Endothelial cell of umbilical vein (primary cell): ENCODE measurements around the gene SPPL3. TPM values are rescaled to one million over a fixed set of nuclear protein-coding genes. Genes with fewer than 3 reads are reported as not detected.

ENCODE experiments used
- BruUV-seq: library from RNA; stranded (reverse); fragments of 400-500 nt; replicated peaks from 2 replicates; lab custom pipeline; 2021; lab: Mats Ljungman, UMichigan
- CTCF ChIA-PET: fragments of 300-600, 350-600 bp; sonication (Branson Sonifier 250); formaldehyde crosslinking; loops from one replicate; lab custom pipeline; 2021; ENCODE audit warnings: antibody characterized with exemption, inconsistent platforms; lab: Charles Lee
- POLR2A ChIA-PET: fragments of 300-600, 350-600 bp; sonication (Branson Sonifier 250); formaldehyde crosslinking; loops from one replicate; lab custom pipeline; 2021; ENCODE audit warnings: antibody characterized with exemption, inconsistent platforms; lab: Charles Lee
- DNase-seq: peaks from one replicate; pipeline ENCODE4 v3.0.0-alpha.2; 2011; ENCODE audit warnings: low read depth, low spot score
- FAIRE-seq: peaks from 2 replicates; lab custom pipeline; 2011; peaks lifted over from hg19 to GRCh38; lab: Jason Lieb, UNC
- H2AFZ ChIP-seq: 2 replicates; pipeline ENCODE4 v1.6.0; 2012; ENCODE audit warnings: low read depth, low read length, control low read depth, inconsistent platforms
- H3K27ac ChIP-seq: 2 replicates; pipeline ENCODE4 v1.5.1; 2011; ENCODE audit warnings: low read depth, mild to moderate bottlenecking, control low read depth, low read length, moderate library complexity; ENCODE audit not compliant: insufficient read depth
- H3K27me3 ChIP-seq, 2 experiments: 2 replicates each; pipeline versions ENCODE4 v1.6.0 to v1.6.1; 2011; ENCODE audit warnings: low read length in 2 of 2, mixed read lengths in 1 of 2; ENCODE audit not compliant: control insufficient read depth in 2 of 2, insufficient read depth in 2 of 2
- H3K36me3 ChIP-seq, 2 experiments: 2 replicates in 1 of 2; 3 replicates in 1 of 2; pipeline ENCODE4 v1.5.1; 2011; ENCODE audit warnings: low read length in 2 of 2, mild to moderate bottlenecking in 1 of 2, moderate library complexity in 1 of 2; ENCODE audit not compliant: control insufficient read depth in 2 of 2, insufficient read depth in 2 of 2; ENCODE audit errors: extremely low read depth in 1 of 2
- H3K4me1 ChIP-seq: 3 replicates; pipeline ENCODE4 v1.5.1; 2011; ENCODE audit warnings: mild to moderate bottlenecking, low read length; ENCODE audit not compliant: control insufficient read depth, insufficient read depth; ENCODE audit errors: extremely low read depth
- H3K4me2 ChIP-seq: 2 replicates; pipeline ENCODE4 v1.6.1; 2011; ENCODE audit warnings: low read length, control low read depth, mixed read lengths; ENCODE audit not compliant: insufficient read depth
- H3K4me3 ChIP-seq, 3 experiments: fragments of 200-600 bp in 1 of 3; sonication (generic), shearing (Covaris generic) in 1 of 3; replicated peaks in 1 of 3; 2 replicates each; pipeline ENCODE4 v1.5.1; 2011 to 2016; ENCODE audit warnings: control low read depth in 3 of 3, low read length in 3 of 3, mild to moderate bottlenecking in 2 of 3, inconsistent platforms in 1 of 3, low read depth in 1 of 3, moderate library complexity in 1 of 3; ENCODE audit not compliant: insufficient read depth in 1 of 3
- H3K79me2 ChIP-seq: 2 replicates; pipeline ENCODE4 v1.6.0; 2012; ENCODE audit warnings: low read length, inconsistent platforms; ENCODE audit not compliant: control insufficient read depth, insufficient read depth
- H3K9ac ChIP-seq: replicated peaks from 2 replicates; pipeline ENCODE3; 2011; ENCODE audit warnings: low read length, control low read depth; ENCODE audit not compliant: insufficient read depth; ENCODE audit errors: extremely low read depth
- H3K9me1 ChIP-seq: replicated peaks from 3 replicates; pipeline ENCODE4 v1.6.0; 2011; ENCODE audit warnings: mild to moderate bottlenecking, low read length; ENCODE audit not compliant: control insufficient read depth, insufficient read depth; ENCODE audit errors: extremely low read depth
- H3K9me3 ChIP-seq: replicated peaks from 2 replicates; pipeline ENCODE4 v1.5.1; 2012; ENCODE audit warnings: low read length, inconsistent platforms; ENCODE audit not compliant: control insufficient read depth, insufficient read depth
- H4K20me1 ChIP-seq: replicated peaks from 2 replicates; pipeline ENCODE3; 2011; ENCODE audit warnings: mild to moderate bottlenecking, low read length; ENCODE audit not compliant: control insufficient read depth, insufficient read depth; ENCODE audit errors: extremely low read depth
- EZH2 ChIP-seq: IDR thresholded peaks from 2 replicates; pipeline ENCODE4 v1.6.1; 2012; ENCODE audit warnings: borderline replicate concordance, low read depth, mild to moderate bottlenecking, moderate library complexity, low read length, inconsistent platforms; ENCODE audit not compliant: severe bottlenecking
- FOS ChIP-seq: IDR thresholded peaks from 2 replicates; pipeline ENCODE4 v1.6.1; 2011; ENCODE audit warnings: mild to moderate bottlenecking, low read length, moderate library complexity, borderline replicate concordance; ENCODE audit not compliant: insufficient read depth
- GATA2 ChIP-seq: IDR thresholded peaks from 2 replicates; pipeline ENCODE4 v1.7.0; 2011; ENCODE audit warnings: low read depth, mild to moderate bottlenecking, moderate library complexity, mixed read lengths, low read length; ENCODE audit not compliant: insufficient read length, insufficient read depth
- JUN ChIP-seq: IDR thresholded peaks from 2 replicates; pipeline ENCODE4 v1.6.1; 2011; ENCODE audit warnings: borderline replicate concordance, low read depth; ENCODE audit not compliant: insufficient read length, insufficient read depth
- MYC ChIP-seq: IDR thresholded peaks from one replicate; pipeline ENCODE4 v1.6.1; 2011; ENCODE audit warnings: mild to moderate bottlenecking, low read depth, low read length
- POLR2A ChIP-seq: IDR thresholded peaks from 2 replicates; pipeline ENCODE4 v1.6.1; 2012; ENCODE audit warnings: low read depth, mild to moderate bottlenecking, control low read depth, low read length
- POLR2AphosphoS5 ChIP-seq: IDR thresholded peaks from 2 replicates; pipeline ENCODE4 v1.6.1; 2012; ENCODE audit warnings: low read depth, mild to moderate bottlenecking, control low read depth, low read length, moderate library complexity; ENCODE audit not compliant: insufficient read depth
- dilution Hi-C: fragments of 300-500 bp; cut with MboI; formaldehyde crosslinking; loops from one replicate; pipeline ENCODE4 v1.15.0; 2019; ENCODE audit warnings: low sequenced_read_pairs; ENCODE audit not compliant: extremely low pct_ligation_motif_present
- intact Hi-C: fragments of 100-400 bp; cut with micrococcal nuclease; formaldehyde crosslinking; loops from one replicate; pipeline ENCODE4 v1.10.0; 2022
- polyA plus RNA-seq, 4 experiments: library from polyadenylated mRNA; depleted of rRNA in 3 of 4; stranded (reverse) in 3 of 4; unstranded in 1 of 4; fragments of >200 nt; gene quantifications; 2 replicates each; pipeline versions ENCODE4 v1.2.1 to v1.2.3, GENCODE V29; 2011 to 2012; ENCODE audit warnings: missing spikeins in 1 of 4
- total RNA-seq: library from RNA; stranded (reverse); gene quantifications from 2 replicates; pipeline ENCODE4 v1.2.3, GENCODE V29; 2021
- TF ChIP-seq, protein P1 (sequence below), 2 donors: IDR thresholded peaks; 1 replicate in 1 of 2; 2 replicates in 1 of 2; pipeline ENCODE4 v1.5.1; 2011; ENCODE audit warnings: low read length in 2 of 2, mild to moderate bottlenecking in 2 of 2, moderate library complexity in 2 of 2, control low read depth in 1 of 2, inconsistent platforms in 1 of 2, low read depth in 1 of 2; ENCODE audit not compliant: insufficient read depth in 1 of 2; ENCODE audit errors: extremely low read depth in 1 of 2
- TF ChIP-seq, protein P2 (sequence below): IDR thresholded peaks from 2 replicates; pipeline ENCODE4 v1.6.1; 2011; ENCODE audit not compliant: insufficient read depth, insufficient read length

The SPPL3 gene
- total and polyA plus RNA-seq, 2 donors (not counting 3 experiments of a cell fraction or from before 2014, with no cell fraction given), result 30.6 to 53.0 TPM

DNA sequence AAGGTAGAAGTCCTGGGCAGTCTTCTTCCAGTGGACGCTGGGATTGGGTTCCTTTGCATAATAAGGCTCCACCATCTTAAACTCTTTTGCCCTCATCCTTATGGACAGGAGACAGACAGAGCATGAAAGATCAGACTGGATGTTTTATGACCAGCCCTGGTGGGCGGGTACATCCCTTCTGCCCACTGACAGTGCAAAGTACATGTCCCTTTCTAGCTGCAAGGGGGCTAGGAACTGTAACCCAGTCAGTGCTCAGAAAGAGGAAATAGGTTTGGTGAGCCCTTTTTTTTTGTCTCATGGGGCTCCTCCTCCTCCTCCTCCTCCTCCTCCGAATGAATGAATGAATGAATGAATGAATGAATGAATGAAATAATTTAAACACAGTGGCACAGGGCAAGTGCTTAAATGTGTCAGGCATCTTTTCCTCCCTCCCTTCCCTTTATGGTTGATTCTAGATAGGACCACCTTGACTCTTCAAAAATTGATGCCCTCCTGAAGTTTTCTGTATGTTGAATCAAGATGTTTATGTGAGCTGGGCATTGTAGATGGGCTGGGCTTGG lies 37.8 kb upstream of the SPPL3 start:
- CTCF ChIA-PET, result interaction anchor here (3.6 kb wide), 1 partner anchor 30 kb away, joined by 23 read pairs; no protein-coding TSS in a partner anchor
- Histone ChIP-seq H3K4me2 (no peak overlapping the region), H3K27me3 (peaks cover 0 to 7% of the 10 kb centered on the region in 2 experiments), H2AFZ (no peak overlapping the region), H3K9me3 (no peaks in the 10 kb centered on the region), H3K9ac (no peak overlapping the region), H3K9me1 (no peaks in the 10 kb centered on the region), H3K4me1 (no peaks in the 10 kb centered on the region), H3K79me2 (no peaks in the 10 kb centered on the region), H4K20me1 (no peaks in the 10 kb centered on the region), H3K27ac (no peak overlapping the region), H3K4me3 (no peak overlapping the region), H3K36me3 (no peaks in the 10 kb centered on the region)
- intact Hi-C loops, result no loop called here
- no peak for TF ChIP-seq FOS
- TF ChIP-seq, protein P1, sequence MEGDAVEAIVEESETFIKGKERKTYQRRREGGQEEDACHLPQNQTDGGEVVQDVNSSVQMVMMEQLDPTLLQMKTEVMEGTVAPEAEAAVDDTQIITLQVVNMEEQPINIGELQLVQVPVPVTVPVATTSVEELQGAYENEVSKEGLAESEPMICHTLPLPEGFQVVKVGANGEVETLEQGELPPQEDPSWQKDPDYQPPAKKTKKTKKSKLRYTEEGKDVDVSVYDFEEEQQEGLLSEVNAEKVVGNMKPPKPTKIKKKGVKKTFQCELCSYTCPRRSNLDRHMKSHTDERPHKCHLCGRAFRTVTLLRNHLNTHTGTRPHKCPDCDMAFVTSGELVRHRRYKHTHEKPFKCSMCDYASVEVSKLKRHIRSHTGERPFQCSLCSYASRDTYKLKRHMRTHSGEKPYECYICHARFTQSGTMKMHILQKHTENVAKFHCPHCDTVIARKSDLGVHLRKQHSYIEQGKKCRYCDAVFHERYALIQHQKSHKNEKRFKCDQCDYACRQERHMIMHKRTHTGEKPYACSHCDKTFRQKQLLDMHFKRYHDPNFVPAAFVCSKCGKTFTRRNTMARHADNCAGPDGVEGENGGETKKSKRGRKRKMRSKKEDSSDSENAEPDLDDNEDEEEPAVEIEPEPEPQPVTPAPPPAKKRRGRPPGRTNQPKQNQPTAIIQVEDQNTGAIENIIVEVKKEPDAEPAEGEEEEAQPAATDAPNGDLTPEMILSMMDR (IDR thresholded peaks at IDR 0.05; ENCODE audit: extremely low read depth in 1 of 2, insufficient read depth in 1 of 2, low read depth in 1 of 2, low read length in 2 of 2), result no peak
- TF ChIP-seq POLR2AphosphoS5, result no peak
- TF ChIP-seq POLR2A, result no peak
- no peak for TF ChIP-seq MYC
- TF ChIP-seq, protein P2, sequence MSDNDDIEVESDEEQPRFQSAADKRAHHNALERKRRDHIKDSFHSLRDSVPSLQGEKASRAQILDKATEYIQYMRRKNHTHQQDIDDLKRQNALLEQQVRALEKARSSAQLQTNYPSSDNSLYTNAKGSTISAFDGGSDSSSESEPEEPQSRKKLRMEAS, result no peak
- TF ChIP-seq GATA2, result no peak
- TF ChIP-seq JUN, result no peak
- TF ChIP-seq EZH2, result no peak
- dilution Hi-C loops, result no loop called here
- no peak for FAIRE-seq
- POLR2A ChIA-PET, result no interaction called here
- BruUV-seq, result no TSS peak
- DNase-seq, result no peak
